ENCODE results near the gene EHD3.

The EHD3 gene

DNA sequence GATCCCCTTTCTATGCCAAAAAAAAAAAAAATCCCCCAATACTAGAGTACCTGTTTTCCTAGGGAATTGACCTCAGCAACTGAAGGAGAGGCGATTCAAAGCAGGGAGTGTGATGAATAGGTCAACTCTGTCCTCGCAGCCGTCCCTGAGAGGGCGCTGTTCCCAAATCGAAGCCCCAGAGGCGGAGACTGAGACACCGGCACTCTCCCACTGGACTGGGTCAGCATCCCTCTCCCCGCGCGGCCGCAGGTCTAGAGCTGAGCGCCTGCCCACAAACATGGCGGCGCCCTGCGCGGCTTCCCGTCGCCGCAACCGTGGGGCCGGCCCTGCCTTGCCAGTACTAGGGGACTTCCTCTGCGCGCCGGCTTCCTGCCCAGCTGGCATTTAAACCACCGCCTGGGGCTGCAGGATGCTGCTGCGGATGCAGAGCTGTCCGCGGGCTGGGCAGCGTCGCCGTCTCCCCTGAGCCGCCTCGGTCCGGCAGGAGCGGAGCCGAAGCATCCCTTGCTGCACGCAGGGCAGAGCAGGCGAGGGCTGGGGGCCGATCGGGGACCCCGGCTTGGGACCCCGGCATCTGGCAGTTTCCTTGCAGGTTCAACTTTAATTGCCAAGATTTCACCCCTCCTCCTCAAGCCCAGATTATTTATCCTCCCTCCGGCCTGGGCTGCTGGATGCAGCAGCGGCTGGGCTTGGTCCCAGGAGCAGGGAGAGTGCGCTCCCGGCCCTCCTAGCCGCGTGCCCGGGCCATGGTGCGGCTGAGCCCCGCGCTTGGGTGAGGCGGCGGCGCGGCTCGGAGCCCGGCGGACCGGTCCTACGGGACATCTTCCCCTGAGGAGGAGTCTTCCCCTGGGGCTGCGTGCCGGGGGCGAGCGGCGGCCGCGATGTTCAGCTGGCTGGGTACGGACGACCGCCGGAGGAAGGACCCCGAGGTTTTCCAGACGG, at the start of gene EHD3:
Gene EHD3, plus strand, starts transcription at position 412 of the 942 bp plus-strand sequence. Its CDS starts 470 bp downstream, at position 882.
- DNase-seq (ENCODE audit: low read depth) = peak; percentile 70

DNA sequence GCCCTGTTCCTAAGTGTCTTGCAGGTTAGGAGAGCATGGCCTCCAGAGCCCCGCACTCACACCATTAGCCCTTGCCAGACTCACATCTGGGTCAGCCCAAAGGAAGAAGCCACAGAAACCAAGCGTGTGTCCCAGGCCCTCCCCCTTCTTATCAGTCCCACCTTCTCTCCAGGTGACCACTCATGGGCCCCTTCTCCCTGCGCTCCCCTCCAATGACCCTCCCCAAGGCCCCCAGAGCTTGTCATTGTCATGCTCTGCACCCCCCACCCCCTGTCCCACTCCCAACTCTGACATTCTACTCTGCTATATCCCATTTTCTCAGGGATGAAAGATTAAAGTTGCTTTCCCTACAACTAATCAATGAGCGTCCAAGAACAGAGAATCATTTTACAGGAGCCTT, 46.8 kb upstream of the EHD3 start:
- DNase-seq (ENCODE audit: low read depth) = no peak

DNA sequence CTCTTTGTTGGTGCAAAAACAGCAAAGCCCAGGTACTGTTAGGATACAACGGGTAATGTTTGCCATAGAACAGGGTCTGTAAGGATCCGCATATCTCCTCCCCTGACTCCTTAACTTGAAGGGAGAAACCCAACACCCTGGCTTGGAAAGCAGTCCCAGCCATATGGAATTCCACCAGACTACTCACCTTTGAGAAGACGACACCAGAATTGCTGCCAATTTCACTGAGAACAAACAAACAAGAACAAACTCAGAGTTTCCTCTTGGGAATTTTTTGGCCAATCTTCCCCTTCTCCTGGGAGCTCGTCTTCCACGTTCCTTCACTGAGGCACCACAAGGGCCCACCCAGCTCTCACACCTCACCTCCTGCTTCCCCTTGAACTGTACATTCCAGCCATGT, 45.8 kb upstream of the EHD3 start:
- no peak for DNase-seq (ENCODE audit: low read depth)

DNA sequence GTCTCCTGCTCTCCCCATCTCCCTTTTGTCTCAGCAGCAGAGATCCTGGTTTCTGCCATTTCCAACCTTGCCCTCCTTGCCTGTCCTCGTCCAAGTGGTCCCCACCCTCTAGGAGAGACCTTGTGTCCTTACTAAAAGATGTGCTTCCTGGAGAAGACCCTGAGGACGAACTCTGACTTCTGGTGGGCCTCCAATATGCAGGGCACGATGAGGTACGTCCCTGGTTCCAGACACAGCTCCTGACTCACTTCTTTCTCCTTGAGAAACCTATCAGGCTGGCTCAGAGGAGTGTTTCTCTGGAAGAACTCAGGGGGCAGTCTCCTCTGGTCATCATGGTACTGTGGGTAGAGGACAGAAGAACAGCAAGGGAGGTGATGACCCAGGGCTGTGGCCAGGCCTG, 44.8 kb upstream of the EHD3 start:
- no peak for DNase-seq (ENCODE audit: low read depth)

DNA sequence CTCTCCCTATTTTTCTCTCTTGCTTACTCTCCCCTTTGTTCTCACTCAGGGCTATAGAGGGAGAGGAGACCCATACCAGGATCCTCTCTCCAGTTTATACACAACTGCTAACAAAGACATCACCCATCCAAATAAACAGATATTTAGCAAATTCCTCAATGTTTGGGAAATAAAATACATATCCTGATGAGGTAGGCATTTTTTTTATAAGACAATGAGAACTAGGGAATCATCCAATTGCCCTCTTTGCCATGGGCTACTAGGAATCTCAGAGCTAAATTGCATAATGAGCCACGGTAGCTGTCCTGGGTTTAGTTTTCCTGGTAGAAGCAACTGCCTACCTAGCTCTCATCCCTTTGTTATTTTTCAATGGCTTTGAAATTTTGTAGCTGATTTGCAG, 43.8 kb upstream of the EHD3 start:
- no peak for DNase-seq (ENCODE audit: low read depth)

DNA sequence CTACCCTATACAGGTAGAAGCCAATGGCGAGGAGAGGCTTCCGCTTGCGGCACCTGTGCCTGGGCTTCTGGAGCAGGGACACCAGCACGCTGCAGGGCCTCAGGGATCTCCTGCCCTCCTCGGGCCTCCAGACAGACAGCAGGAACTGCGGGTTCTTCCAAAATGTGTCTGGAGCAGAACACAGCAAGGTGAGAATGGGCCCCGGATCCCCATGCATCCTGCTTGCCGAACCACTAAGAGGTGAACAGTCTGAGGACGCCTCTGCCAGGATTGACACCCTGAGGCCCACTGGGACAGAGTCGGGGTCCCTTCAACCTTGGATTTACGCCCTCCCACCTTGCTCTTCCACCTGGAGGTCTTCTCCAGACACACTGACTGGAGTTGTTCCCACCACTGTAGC, 42.0 kb upstream of the EHD3 start:
- DNase-seq (ENCODE audit: low read depth) = no peak

DNA sequence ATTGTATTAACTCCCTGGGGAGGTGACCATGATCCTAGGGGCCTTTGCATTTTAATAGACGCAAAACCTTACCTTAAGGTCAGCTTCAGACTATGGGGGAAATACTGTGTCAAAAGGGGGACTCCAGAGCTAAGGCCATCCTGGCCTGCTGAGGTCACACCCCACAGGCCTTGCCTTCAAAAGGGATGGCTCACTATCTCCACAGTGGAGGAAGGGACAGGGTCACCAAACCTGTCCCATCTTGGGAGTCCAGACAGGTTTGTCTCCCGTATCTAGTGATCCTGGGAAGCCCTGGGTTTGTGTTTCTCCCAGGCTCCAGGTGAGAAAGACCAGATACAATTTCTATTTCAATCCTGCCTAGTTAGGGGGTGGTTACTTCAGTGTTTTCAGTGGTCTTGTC, 41.6 kb upstream of the EHD3 start:
- DNase-seq (ENCODE audit: low read depth) = no peak

DNA sequence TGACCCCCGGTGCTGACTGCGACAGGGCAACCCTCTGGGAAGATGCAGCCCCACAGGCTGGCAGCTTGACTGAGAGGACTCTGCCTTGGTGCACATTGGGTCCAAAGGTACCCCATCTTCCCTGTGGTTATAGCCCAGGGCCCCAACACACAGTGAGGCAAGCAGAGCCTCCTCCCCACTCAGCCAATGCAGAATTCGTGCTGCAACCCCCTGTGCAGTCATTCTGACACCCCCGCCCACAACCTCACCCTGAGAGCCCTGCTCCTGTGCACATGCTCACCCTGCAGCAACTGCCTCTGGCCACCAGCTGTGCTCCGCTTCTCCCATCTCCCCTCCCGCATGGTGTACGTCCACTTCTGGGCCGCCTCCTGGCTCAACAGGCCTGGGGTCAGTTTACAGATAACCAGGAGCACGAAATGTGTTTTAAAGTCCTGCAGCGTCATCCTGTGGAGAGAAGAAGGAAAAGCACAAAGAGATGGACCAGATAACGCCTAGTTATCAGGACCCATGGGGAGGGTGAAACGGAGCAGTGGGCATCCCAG, 41.0 kb upstream of the EHD3 start:
- DNase-seq (ENCODE audit: low read depth) = no peak

DNA sequence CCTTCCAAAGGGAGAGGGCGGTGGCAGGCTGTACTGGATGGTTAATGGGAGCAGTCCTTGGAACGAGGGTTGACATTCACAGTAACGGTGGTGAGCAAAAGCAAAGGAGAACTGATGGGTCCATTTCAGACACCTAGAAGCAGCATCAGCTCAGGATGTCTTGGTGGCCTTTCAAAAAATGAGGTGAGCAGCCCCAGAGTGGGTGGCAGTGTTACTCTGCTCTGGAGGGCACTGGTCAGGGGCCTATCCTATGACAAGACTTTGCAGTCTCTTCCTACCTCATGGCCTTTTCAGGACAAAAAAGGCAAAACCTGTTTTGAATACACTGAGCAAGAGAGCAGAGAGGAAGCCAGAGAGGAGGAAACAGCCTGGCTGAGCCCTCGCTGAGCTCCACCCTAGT, 40.1 kb upstream of the EHD3 start:
- DNase-seq (ENCODE audit: low read depth) = no peak

DNA sequence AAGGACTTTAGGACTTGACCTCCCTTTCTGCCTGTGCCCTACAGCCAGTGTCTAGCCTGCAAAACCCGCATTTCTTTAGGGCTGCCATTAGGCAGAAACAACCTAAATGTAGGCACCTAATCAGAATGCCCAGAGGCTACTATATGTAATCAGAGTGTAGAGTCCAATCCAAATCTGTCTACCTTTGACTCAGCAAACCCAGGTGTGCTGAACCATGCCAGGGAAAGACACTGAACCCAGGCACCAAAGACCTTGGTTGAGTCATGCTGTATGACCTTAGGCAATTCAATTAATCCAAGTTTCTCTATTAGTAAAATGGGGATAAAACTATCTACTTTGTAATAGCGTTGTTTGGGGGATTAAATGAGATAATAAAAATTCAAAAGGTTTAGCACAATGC, 37.3 kb upstream of the EHD3 start:
- no peak for DNase-seq (ENCODE audit: low read depth)

DNA sequence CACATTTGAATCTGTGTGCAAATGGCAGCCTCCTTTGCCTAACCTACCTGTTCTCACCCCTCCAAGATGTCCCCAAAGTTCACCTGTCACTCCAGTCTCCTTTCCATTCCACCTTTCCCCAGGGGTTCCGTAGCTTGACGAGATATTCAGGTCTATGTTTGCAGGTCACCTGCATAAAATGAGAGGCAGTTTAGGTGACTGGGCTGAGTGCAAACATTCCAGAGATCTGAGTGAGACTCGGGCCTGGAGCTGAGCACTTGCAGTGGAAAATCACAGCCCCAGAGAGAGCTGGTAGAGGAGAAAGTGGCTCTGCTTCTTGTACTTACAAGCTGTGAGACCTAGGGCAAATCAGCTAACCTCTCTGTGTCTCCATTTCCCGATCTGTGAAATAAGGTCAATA, 36.8 kb upstream of the EHD3 start:
- DNase-seq (ENCODE audit: low read depth) = no peak

DNA sequence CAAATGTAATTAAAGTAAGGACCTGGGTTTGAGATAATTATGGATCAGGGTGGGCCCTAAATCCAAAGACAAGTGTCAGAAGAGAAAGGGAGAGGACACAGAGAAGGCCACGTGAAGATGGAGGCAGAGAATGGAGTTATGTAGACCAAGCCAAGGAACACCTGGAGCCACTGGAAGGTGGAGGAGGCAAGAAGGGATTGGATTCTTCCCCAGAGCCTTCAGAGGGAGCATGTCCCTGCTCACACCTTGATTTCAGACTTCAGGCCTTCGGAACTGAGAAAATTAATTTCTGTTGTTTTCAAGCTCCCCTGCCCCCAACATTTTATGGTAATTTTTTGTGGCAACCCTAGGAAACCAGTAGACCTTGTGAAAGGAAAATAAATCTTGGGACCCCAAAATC, 36.3 kb upstream of the EHD3 start:
- DNase-seq (ENCODE audit: low read depth) = no peak

DNA sequence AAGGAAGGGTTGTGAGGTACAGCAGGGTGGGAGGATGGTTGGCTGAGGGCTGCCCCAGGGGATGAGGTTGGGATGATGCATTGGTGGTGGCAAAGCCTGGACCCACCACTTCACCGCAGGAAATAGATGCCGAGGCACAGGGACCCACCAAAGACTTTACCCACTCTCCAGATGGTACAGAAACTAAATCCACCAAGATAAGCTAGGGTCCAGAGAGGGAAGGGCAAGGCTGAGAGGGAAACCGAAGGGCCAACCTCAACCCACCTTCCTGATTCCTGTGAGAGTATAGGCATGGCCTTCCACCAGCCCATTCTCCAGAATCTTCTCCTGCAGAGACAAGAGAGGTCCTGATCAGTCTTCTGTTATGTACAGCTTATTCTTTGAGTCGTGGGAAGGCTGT, 34.7 kb upstream of the EHD3 start:
- no peak for DNase-seq (ENCODE audit: low read depth)

DNA sequence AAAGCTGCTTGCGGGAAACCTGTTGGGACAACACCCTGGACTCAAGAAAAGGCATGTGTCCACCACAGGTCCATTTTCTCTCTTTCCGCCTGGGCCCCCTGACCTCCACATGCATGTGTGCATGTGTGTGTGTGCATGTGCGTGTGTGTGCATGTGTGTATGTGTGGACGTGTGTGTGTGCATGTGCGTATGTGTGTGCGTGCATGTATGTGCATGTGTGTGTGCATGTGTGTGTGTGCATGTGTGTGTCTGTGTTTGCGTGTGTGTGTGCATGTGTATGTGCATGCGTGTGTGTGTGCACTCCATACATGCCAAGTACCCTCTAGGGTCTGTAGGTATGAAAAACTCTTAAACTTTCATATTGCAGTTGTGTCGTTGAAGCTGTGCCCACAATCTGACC, 33.0 kb upstream of the EHD3 start:
- no peak for DNase-seq (ENCODE audit: low read depth)

DNA sequence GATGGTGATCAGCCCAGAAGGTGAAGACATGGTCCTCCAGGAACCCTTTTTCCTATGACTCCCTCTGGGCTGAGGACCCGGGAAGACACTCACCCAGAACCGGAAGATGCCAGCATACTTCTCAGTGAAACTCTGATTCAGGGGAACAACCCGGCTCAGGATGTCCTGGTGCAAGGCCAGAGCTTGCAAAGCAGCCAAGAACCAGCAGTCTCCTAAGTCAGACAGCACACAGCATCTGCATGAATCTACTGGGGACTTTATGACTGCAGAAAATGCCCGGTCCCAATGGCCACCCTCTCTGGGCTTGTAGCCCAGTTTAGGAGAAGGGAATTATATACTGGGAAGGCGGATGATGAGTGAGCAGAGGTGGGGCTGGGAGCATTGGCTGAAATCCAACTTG, 31.9 kb upstream of the EHD3 start:
- DNase-seq (ENCODE audit: low read depth) = no peak

DNA sequence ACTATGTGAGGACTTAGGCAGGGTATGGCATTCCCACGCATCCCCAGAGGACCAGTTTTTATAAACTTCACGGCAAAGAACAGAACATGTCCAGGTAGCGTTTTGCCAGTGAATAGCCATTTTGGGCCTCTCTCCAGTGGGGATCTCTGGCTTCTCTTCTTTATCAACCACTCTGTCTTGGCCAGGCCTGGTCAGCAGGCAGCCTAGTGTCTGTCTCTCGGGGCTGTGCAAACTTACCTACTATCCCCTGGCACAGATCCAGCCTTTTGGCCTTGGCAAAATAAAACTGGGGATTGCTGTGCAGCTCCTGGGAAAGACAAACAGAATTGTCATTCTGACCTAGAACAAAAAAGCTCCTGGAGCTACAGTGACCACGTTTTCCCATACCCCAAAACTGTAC, 31.1 kb upstream of the EHD3 start:
- DNase-seq (ENCODE audit: low read depth) = no peak

DNA sequence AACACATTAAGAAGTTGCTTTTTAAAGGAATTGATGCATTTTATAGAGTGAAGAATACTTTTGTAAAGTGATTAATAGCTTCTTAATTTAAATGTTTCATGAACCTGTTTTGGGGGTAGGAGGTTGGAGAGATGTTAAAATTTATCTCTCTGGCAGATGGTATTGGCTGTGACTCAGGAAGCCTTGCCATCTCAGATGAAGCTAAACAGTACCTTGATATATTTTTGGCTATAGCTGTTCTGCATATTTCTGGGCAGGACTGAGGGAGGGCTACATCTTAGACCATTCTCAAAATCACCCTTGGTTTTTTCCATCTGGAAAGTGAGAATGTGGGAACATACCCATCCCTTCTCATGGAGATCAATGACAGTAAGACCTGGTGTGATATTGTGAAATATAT, 30.0 kb upstream of the EHD3 start:
- DNase-seq (ENCODE audit: low read depth) = no peak

DNA sequence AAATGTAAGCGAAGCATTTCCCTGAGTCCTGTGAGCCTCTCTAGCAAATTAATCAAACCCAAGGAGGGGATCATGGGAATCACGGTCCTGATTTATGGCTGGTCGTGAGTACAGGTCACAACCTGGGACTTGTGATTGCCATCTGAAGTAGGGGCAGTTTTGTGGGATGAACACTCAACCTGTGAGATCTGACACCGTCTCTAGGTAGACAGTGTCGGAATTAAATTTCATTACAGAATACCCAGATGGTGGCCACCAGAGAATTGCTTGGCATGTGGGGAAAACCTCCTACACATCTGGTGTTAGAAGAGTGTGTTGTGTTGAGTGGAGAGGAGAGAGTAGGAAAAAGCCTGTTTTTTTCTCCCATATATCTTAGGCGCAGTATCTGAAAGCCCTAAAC, 29.2 kb upstream of the EHD3 start:
- no peak for DNase-seq (ENCODE audit: low read depth)

DNA sequence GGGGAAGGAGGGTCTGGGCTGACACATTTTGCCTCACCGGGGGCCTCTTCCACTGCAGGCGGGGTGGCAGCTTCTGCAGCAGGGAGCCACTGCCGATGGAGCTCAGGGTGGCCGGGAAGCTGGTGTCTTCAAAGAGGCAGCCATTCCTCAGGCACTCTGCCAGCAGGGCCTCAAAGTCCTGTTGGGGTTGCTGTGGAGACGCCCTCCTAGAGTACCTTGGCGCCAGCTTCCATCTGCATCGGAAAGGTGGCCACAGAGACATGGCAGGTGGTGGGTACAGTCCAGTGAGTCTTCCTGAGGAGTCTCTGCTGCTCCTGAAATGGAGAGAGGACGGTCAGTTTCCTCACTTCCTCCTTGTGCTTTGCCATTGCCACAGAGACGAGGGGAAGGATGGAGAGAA, 28.8 kb upstream of the EHD3 start:
- DNase-seq (ENCODE audit: low read depth) = no peak

DNA sequence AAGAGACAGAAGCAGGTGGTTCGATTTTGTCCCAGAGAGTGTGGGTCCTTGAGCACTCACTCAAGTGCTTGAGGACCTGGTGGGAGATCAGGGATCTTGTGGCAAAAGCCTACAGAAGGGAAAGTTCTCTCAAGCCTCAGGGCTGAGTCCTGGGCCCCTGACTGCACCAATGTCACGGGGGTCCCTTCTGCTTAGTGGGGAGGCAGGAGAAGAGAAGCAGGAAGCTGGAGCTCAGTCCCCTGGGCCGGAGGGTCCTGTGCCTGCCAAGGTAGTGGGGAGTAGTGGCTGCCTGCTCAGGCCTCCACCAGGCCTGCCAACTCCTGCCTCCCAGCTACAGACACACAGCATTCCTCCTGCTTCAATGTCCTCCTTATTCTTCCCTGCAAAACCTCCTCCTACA, 28.3 kb upstream of the EHD3 start:
- DNase-seq (ENCODE audit: low read depth) = no peak

DNA sequence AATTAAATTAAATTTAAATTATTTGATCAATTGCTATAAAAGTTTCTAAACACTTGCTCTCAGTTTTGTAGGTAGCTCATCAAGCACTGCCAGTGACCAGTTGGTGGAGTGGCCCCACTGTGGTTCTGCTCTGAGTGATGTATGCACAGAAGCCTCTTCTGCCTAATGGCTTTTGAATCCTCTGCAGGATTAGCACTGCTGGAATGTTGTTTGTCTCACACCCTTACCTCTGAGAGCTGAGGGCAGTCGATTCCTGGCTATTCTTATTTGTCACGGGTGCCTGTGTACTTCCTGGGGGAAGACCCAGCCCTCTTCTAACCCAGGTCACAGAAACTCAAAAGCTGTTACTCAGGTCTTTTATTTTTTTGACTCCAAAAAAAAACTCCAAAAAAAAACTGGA, 26.2 kb upstream of the EHD3 start:
- DNase-seq (ENCODE audit: low read depth) = no peak

DNA sequence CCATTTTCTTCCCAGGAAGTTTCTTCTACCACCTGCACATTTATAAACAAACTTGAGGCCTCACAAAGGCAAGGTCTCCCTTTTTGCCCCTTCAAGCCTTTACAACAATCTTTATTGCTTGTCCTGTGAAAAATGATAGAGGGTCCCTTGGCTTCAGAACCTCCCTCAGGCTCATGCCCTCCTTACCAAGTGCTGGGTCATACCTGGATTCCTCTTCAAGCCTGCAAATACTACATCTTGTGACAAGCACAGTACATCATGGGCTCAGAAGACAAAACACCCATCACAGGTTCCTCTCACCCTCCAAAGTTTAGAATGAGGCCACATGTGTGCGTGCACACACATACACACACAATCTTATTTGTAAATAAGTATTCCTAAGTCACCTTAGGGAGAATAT, 25.7 kb upstream of the EHD3 start:
- no peak for DNase-seq (ENCODE audit: low read depth)

DNA sequence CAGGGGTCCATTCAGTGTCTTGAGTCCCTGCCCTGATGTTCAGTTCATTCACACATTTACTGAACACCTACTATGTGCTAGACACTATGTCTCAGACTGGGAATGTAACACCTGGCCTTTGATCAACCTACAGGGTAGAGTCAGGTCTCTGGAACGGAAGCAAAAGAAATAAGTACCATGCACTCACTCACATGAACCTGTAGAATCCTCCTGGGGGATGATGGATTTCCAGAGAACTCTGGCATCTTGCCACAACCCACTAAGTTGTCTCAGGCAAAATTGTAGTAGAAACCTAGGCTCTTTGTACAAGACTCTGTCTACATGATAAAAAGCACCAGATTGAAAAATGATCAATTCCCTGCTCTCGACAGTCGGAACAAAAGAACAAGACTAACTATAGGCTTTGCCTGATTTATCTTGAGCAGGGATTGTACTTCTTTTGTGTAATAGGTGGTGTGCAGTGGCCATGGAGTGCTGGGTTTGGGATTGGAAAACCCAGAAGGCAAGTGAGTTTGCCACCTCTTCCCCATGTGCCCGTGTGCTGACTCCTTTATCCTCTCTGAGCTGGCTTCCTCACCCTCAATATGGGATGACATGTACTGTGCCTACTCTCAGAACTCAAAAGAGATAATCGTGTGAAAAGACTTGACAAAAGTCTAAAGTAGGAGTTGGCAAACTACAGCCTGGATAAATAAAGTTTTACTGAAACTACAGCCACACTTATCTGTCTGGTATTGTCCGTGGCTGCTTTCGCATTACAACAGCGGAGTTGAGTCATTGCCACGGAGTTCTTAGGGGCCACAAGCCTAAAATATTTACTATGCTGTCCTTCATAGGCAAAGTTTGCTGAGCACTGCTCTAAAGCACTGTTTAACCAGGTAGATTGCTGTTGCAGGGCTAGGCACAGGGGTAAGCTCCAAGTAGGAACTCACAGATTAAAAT, 21.0 kb upstream of the EHD3 start:
- DNase-seq (ENCODE audit: low read depth) = no peak
